Ishikawa (cell line): ENCODE results near the gene FOXN1.

Experiments used
- CEBPB ChIP-seq: IDR thresholded peaks from 2 replicates; pipeline ENCODE4 v1.6.1; 2012
- CREB1 ChIP-seq: IDR thresholded peaks from 2 replicates; pipeline ENCODE4 v1.6.1; 2012; ENCODE audit warnings: low read depth
- EGR1 ChIP-seq: IDR thresholded peaks from 2 replicates; pipeline ENCODE4 v1.6.1; 2012
- EP300 ChIP-seq: IDR thresholded peaks from 2 replicates; pipeline ENCODE4 v1.6.1; 2012; ENCODE audit warnings: borderline replicate concordance
- FOXM1 ChIP-seq: IDR thresholded peaks from 2 replicates; pipeline ENCODE4 v1.6.1; 2012; ENCODE audit warnings: low read depth, borderline replicate concordance
- NFIC ChIP-seq: IDR thresholded peaks from 2 replicates; pipeline ENCODE4 v1.6.1; 2012
- RAD21 ChIP-seq: IDR thresholded peaks from 2 replicates; pipeline ENCODE4 v1.6.1; 2012; ENCODE audit warnings: low read depth
- TAF1 ChIP-seq: IDR thresholded peaks from 2 replicates; pipeline ENCODE4 v1.6.1; 2012; ENCODE audit warnings: low read depth, mild to moderate bottlenecking
- TCF12 ChIP-seq: IDR thresholded peaks from 2 replicates; pipeline ENCODE4 v1.6.1; 2012; ENCODE audit warnings: low read depth
- TEAD4 ChIP-seq: IDR thresholded peaks from 2 replicates; pipeline ENCODE4 v1.6.1; 2012
- USF1 ChIP-seq: IDR thresholded peaks from 2 replicates; pipeline ENCODE4 v1.6.1; 2012
- YY1 ChIP-seq: IDR thresholded peaks from 2 replicates; pipeline ENCODE4 v1.6.1; 2012; ENCODE audit warnings: low read depth
- ZBTB7A ChIP-seq: IDR thresholded peaks from 2 replicates; pipeline ENCODE4 v1.6.1; 2012; ENCODE audit warnings: low read depth
- TF ChIP-seq, protein P1 (sequence below): IDR thresholded peaks from 2 replicates; pipeline ENCODE4 v1.6.1; 2012
- TF ChIP-seq, protein P2 (sequence below): IDR thresholded peaks from 2 replicates; pipeline ENCODE4 v1.6.1; 2012; ENCODE audit warnings: low read depth, mild to moderate bottlenecking

Gene FOXN1

GRCh38 chr17:28563475-28563874 lies 57.3 kb downstream of the FOXN1 start:
- TF ChIP-seq CEBPB: no peak
- TF ChIP-seq NFIC: peak; percentile 87
- TF ChIP-seq TEAD4: peak; percentile 97

GRCh38 chr17:28567604-28568003 lies 61.5 kb downstream of the FOXN1 start:
- TF ChIP-seq RAD21 (no peak), CEBPB (no peak), ZBTB7A (no peak), EGR1 (no peak), EP300 (no peak), YY1 (no peak), USF1 (no peak), TEAD4 (no peak), NFIC (no peak), FOXM1 (no peak), TAF1 (no peak), CREB1 (no peak), TCF12 (no peak)
- TF ChIP-seq, protein P1, sequence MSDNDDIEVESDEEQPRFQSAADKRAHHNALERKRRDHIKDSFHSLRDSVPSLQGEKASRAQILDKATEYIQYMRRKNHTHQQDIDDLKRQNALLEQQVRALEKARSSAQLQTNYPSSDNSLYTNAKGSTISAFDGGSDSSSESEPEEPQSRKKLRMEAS: no peak
- TF ChIP-seq, protein P2, sequence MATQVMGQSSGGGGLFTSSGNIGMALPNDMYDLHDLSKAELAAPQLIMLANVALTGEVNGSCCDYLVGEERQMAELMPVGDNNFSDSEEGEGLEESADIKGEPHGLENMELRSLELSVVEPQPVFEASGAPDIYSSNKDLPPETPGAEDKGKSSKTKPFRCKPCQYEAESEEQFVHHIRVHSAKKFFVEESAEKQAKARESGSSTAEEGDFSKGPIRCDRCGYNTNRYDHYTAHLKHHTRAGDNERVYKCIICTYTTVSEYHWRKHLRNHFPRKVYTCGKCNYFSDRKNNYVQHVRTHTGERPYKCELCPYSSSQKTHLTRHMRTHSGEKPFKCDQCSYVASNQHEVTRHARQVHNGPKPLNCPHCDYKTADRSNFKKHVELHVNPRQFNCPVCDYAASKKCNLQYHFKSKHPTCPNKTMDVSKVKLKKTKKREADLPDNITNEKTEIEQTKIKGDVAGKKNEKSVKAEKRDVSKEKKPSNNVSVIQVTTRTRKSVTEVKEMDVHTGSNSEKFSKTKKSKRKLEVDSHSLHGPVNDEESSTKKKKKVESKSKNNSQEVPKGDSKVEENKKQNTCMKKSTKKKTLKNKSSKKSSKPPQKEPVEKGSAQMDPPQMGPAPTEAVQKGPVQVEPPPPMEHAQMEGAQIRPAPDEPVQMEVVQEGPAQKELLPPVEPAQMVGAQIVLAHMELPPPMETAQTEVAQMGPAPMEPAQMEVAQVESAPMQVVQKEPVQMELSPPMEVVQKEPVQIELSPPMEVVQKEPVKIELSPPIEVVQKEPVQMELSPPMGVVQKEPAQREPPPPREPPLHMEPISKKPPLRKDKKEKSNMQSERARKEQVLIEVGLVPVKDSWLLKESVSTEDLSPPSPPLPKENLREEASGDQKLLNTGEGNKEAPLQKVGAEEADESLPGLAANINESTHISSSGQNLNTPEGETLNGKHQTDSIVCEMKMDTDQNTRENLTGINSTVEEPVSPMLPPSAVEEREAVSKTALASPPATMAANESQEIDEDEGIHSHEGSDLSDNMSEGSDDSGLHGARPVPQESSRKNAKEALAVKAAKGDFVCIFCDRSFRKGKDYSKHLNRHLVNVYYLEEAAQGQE: no peak

GRCh38 chr17:28569446-28569845 lies 63.3 kb downstream of the FOXN1 start:
- TF ChIP-seq CREB1: no peak
- no peak for TF ChIP-seq EGR1
- TF ChIP-seq TAF1: no peak
- TF ChIP-seq, protein P1: no peak
- TF ChIP-seq CEBPB: no peak
- TF ChIP-seq USF1: no peak
- TF ChIP-seq YY1: no peak

DNA sequence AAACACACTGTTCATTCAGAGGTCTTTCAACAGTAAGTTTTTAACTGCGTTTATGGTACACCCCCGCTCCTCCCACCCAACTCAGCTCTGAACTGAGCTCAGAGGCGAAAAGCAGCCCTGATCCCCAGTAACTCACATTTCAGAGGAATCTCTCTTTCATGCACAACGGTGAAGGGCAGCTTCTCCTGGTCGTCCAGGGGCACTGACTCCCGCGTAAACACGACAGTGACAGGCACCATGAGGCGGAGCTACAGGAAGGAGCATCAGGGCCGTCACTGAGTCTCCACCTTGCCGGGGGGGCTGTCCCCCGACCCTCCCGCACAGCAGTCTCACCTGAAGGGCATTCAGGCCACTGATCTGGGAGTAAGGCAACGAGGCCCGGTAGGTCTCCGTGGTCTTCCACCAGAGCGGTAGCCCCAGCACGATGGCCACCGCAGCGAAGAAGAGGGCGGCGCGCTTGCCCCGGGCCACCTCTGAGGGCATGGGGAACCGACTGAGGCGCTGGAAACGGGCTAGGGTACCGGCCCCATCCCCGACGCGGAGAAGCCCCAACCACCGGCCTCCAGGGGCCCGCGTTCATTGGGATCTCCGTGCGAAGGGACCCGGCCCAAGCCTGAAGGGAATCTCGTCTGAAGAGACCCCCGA lies 64.7 kb downstream of the FOXN1 start:
- TF ChIP-seq USF1: no peak
- TF ChIP-seq RAD21: no peak
- no peak for TF ChIP-seq EP300
- peak; percentile 23; the same call in 1 of the 2 replicates for TF ChIP-seq ZBTB7A
- TF ChIP-seq, protein P2: no peak
- no peak for TF ChIP-seq FOXM1
- TF ChIP-seq CREB1: no peak
- TF ChIP-seq, protein P1: peak; percentile 31; the same call in 1 of the 2 replicates

DNA sequence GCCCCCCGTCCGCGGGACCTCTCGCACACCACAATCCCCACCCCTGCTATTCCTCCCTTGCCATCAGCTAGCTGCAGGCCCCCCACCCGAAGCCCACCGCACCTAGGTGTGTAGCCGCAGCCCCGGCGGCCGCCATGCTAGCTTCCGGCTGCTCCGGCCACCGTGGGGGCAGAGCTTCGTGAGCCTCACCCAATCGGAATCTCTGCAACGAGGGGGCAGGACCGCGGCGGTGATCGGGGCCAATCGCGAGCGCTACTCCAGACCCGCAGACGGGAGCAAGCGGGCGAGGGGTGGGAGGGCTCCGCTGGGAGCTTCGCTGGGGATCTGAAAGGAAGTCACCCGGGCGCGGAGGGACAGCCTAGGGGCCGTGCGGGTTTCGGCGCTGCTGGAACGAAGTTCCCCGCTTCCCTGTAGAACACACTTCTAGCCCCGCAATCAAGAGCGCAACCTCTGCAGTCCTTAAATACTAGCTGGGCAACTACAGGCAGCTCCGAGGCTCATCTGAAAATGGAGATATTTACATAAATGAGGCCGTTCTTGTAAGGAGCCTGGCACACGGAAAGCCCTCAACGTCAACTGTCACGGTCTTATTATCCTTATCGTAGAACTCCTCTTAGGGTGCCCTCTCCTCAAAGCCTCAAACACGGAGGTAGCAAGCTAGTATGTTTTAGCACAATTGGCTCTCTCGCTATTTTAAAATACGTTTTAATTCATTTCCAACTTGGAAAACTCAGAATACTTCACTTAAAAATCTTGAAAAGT lies 65.4 kb downstream of the FOXN1 start, which contains the start of gene PIGS:
TSS of gene PIGS (minus strand) at position 164 of the 762 bp plus-strand sequence. CDS start at position 136, 28 bp downstream.
- TF ChIP-seq YY1 (peak; percentile 90), TAF1 (peak; percentile 91), FOXM1 (no peak), ZBTB7A (peak; percentile 81; the same call in 1 of the 2 replicates)
- TF ChIP-seq, protein P2: no peak
